GM18867 (cell line): ENCODE results near the gene P2RY6.

Source experiments
- ATAC-seq: cut with Tn5 transposase; IDR thresholded peaks from one replicate; pipeline ENCODE4 v1.9.1; 2021; ENCODE audit warnings: mild to moderate bottlenecking, moderate library complexity; ENCODE audit not compliant: unreplicated experiment

P2RY6 gene

DNA sequence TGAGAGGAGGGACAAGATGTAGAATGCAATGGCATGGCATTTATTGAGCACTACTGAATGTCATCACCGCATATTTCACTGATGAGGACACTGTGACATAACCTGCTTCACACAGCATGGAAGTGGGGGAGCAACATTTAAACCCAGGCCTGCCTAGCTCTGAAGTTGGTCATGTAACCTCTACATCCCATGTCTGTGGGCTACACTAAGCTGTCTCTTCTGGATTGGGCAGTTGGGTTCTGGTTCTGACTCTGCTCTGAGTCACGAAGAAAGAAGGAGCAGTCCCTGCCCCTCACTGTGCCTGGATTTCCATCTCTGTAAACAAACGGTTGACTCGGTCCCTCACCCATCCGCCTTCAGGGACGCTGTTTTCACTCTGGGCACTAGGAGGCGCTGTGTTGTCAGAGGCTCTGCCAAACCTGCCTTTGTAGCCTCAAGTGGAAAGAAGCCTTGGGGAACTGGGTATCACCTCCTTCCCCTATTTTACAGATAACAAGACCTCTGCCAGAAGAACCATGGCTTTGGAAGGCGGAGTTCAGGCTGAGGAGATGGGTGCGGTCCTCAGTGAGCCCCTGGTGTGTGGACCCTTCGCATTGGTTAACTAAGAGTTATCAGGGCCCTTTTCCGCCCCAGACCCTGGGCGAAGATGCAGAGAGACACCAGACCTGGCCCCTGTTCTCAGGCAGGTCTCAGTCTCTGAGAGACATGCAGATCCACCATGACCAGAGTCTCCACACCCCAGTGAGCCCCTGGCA, 23.3 kb downstream of the P2RY6 start:
- no peak for ATAC-seq

DNA sequence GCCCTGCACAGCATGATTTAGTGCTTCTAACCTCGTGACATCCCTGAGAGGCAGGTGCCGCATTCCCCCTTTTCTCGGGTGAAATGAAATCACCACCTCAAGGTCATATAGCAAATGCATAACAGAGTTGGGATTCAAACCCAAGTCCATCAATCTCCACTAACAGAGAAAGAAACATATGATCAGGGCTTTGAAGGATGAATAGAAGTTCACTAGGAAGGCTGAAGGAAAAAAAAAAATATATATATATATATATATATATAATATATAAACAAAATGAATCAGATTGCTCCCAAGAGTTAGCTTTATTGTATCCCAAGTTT, 23.8 kb downstream of the P2RY6 start:
- ATAC-seq, result no peak

DNA sequence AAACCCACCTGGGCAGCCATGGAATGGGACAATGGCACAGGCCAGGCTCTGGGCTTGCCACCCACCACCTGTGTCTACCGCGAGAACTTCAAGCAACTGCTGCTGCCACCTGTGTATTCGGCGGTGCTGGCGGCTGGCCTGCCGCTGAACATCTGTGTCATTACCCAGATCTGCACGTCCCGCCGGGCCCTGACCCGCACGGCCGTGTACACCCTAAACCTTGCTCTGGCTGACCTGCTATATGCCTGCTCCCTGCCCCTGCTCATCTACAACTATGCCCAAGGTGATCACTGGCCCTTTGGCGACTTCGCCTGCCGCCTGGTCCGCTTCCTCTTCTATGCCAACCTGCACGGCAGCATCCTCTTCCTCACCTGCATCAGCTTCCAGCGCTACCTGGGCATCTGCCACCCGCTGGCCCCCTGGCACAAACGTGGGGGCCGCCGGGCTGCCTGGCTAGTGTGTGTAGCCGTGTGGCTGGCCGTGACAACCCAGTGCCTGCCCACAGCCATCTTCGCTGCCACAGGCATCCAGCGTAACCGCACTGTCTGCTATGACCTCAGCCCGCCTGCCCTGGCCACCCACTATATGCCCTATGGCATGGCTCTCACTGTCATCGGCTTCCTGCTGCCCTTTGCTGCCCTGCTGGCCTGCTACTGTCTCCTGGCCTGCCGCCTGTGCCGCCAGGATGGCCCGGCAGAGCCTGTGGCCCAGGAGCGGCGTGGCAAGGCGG, 24.5 kb downstream of the P2RY6 start:
- ATAC-seq, result no peak

DNA sequence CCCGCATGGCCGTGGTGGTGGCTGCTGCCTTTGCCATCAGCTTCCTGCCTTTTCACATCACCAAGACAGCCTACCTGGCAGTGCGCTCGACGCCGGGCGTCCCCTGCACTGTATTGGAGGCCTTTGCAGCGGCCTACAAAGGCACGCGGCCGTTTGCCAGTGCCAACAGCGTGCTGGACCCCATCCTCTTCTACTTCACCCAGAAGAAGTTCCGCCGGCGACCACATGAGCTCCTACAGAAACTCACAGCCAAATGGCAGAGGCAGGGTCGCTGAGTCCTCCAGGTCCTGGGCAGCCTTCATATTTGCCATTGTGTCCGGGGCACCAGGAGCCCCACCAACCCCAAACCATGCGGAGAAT, 25.1 kb downstream of the P2RY6 start:
- no peak for ATAC-seq

DNA sequence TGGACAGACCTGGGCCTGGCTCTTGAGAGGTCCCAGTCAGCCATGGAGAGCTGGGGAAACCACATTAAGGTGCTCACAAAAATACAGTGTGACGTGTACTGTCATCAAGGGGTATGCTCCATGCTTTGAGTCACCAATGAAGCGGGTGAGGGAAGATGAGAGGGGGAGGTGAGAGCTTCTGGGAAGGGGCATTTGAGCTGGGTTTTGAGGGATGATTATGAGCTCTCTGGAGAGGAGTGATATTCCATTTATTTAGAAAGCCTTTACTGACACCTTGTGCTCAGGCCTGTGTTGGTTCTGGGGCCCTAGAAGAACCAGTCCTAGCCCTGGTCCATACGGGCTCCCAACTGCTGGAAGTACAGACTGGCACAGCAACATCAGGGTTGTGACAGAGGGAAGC, 25.6 kb downstream of the P2RY6 start:
- no peak for ATAC-seq

DNA sequence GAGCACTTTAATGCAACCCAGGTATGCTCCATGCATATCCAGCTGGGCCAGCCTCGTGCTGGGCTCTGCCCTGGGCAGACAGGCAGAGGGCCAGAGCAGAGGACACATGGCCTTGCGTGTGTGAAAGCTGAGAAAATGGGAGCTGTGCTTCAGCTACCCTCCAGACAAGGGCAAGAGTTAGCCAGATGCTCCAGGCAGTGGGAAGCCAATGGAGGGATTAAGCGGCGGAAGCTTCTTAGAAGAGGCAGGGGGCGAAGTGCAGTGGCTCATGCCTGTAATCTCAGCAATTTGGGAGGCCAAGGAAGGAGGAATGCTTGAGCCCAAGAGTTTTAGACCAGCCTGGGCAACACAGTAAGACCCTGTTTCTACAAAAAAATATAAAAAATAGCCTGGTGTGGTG, 26.1 kb downstream of the P2RY6 start:
- no peak for ATAC-seq

DNA sequence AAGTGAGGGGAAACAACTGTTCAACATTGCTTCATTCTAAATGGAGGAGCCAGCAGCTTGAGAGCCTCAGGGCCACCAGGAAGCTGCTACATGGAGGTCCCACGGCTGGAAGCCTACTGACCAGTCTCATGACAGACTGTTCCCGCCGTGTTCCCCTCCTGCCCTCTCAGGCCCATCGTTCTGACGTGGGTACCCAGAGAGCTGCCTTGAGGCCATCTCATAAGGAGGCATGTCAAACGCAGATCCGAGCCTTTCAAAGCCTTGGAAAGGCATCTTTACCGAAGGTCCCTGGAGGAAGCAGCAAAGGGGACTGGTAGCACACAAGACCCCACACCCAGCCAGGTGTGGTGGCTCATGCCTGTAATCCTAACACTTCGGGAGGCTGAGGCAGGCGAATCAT, 27.6 kb downstream of the P2RY6 start:
- ATAC-seq, result no peak

DNA sequence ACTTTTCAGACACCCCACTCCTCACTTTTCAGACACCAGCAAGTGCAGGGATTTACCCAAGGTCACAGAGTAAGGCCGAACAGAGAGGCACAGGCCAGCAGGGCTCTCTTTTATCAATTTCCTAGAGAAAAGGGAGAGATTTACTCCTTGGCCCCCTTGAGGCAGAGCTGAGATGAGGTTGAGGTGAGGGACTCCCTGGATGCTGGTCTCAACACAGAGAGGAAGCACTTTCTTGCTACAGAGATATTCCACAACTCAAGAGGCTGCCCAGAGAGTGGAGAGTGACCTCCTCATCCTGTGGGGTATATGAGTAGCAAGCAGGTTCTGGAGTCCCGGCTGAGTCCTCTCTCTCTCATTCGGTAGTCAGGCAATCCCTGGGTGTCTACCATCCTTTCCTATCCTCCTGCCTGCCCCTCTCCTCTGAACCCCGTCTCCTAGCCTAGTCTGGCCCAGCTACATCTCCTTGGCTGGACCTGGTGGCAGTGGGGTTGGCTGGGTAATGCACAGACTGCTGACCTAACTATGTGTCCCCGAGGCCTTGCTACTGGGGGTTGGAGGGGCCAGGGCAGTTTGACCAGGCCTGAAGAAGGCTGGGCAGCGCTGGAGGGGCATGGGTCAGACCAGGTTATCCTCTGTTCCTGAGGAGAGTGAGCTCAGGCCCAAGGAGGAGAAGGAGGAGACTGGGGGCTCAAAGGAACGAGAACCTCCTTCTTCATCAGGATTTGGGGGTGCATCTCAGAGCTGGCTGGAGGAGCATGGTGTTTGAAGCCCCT, 34.1 kb downstream of the P2RY6 start:
- no peak for ATAC-seq

DNA sequence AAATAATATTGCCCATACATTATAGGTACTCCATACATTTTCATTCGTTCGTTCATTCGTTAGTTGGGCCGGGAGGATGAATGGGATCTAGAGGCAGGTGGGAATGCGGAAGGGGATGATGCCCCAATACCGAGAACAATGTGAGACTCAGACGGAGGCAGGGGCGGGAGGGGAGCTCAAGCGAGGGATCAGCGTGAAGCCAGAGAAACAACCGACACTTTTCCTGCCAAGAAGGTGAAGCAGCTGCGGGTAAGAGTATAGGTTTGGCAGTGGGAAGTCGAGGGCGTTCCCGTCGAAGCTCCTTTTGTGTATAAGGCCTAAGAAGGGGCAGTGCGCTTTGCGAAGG, 34.8 kb downstream of the P2RY6 start:
- ATAC-seq, result no peak

DNA sequence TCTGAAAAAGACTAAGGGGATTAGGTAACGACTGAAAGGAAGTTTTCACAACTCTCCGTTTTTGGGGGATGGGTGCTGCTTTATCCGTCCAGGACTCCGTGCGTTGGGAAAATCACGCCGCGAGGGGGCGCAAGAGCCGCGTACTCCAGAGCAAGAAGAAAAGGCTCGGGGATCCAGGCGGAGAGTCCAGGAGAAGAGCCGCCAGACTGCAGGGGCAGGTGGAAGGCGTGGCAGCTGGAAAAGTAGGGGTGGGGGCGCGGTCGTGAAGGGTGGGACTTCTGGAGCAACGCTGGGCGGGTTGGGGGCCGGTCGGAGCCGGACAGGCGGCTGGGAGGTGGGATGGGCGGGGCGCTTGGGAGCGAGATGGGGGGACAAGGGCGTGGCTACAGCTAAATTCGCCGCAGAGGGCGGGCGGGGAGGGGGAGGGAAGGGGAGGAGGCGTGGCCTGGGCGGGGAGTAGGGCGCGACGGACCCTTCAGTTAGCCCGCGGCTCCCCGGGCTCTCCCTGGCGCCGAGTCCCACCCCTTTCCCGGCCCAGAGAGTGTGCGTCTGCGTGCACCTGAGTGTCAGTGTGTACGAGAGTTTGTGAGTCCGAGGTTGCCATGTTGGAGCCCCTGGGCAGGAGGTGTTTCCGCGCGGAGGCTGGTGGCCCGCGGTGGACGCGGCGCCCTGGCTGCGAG, 35.3 kb downstream of the P2RY6 start:
- peak; percentile 51 for ATAC-seq

DNA sequence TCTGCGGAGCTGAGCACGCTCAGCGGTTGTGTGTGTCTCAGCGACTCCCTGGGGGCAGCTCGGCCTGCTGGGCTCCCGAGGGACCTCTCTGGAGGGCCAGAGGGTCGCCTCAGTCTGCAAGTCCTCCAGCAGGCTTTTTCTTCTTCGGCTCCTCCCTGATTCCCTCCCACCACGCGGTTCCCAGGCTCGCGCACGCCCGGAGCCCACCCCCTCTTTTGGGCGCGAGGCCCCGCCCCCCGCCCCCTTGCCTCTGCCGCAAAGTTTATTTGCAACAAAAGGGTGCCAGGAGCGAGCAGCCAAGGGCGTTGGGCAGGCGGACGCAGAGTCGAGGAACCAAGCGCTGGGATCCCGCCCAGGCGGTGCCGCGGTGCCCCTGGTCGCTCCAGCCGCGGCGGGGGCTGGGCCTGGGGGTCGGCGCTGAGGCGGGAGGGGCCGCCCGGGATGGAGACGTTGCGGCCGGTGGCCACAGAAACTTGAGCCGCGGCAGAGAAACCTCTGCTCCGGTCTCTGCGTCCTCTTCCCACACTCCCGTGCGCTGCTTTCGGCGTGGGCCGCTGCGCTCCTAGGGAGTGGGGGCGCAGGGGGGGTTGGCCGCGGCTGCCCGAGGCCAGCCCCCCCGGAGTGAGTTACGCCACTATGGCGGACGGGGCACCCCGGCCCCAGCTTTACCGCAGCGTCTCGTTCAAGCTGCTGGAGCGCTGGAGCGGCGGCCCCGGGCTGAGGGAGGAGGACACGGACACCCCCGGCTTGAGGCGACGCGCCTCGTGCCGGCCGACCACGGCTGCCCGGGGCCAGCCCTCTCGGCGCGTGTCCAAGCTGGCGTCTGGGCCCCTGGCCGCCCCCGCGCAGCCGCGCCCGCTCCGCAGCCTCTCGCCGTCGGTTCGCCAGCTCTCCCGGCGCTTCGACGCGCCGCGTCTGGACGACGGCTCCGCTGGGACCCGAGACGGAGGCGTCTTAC, 36.1 kb downstream of the P2RY6 start, which contains the start of gene ARHGEF17:
Gene ARHGEF17, plus strand, starts transcription at position 274 of the 958 bp plus-strand sequence. Its CDS starts 363 bp downstream, at position 637.
- ATAC-seq, result peak; percentile 30

DNA sequence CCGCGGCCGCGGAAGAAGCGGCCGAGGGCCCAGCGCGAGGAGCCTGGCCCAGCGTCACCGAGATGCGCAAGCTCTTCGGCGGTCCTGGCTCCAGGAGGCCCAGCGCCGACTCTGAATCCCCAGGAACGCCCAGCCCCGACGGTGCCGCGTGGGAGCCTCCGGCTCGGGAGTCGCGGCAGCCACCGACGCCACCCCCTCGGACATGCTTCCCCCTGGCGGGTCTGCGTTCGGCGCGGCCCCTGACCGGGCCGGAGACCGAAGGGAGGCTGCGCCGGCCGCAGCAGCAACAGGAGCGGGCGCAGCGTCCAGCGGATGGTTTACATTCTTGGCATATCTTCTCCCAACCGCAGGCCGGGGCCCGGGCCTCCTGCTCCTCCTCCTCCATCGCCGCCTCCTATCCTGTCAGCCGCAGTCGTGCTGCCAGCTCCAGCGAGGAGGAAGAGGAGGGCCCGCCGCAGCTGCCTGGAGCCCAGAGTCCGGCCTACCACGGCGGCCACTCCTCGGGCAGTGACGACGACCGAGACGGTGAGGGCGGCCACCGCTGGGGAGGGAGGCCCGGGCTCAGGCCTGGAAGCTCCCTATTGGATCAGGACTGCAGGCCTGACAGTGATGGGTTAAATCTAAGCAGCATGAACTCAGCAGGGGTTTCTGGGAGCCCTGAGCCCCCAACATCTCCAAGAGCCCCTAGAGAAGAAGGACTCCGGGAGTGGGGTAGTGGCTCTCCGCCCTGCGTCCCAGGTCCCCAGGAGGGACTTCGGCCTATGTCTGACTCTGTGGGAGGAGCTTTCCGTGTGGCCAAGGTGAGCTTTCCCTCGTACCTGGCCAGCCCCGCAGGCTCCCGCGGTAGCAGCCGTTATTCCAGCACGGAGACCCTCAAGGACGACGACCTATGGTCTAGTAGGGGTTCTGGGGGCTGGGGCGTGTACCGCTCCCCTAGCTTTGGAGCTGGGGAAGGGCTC, 37.1 kb downstream of the P2RY6 start:
- no peak for ATAC-seq

DNA sequence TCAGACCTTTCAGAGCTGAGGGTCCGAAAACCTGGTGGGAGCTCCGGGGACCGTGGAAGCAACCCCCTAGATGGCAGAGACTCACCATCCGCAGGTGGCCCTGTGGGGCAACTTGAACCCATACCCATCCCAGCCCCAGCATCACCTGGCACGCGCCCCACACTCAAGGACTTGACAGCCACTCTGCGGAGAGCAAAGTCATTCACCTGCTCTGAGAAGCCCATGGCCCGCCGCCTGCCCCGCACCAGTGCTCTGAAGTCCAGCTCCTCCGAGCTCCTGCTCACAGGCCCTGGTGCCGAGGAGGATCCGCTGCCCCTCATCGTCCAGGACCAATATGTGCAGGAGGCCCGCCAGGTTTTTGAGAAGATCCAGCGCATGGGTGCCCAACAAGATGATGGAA, 37.9 kb downstream of the P2RY6 start:
- no peak for ATAC-seq

DNA sequence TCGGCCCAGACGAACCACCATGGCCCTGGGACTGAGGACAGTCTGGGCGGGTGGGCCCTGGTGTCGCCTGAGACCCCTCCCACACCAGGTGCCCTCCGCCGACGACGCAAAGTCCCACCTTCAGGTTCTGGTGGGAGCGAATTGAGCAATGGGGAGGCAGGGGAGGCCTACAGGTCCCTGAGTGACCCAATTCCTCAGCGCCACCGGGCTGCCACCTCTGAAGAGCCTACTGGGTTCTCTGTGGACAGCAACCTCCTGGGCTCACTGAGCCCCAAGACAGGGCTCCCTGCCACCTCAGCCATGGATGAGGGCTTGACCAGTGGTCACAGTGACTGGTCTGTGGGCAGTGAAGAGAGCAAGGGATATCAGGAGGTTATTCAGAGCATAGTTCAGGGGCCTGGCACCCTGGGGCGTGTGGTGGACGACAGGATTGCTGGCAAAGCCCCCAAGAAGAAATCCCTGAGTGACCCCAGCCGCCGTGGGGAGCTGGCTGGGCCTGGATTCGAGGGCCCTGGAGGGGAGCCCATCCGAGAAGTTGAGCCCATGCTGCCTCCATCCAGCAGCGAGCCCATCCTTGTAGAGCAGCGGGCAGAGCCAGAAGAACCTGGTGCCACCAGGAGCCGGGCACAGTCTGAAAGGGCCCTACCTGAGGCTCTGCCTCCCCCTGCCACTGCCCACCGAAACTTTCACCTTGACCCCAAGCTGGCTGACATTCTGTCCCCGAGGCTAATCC, 38.7 kb downstream of the P2RY6 start:
- ATAC-seq, result no peak

DNA sequence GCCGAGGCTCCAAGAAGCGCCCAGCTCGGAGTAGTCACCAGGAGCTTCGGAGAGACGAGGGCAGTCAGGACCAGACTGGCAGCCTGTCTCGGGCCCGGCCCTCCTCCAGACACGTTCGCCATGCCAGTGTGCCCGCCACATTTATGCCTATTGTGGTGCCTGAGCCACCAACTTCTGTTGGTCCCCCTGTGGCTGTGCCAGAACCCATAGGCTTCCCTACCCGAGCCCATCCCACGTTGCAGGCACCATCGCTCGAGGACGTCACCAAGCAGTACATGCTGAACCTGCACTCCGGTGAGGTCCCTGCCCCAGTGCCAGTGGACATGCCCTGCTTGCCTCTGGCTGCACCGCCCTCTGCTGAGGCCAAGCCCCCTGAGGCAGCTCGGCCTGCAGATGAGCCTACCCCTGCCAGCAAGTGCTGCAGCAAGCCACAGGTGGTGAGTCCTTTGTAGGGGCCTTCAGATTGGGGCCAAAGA, 39.3 kb downstream of the P2RY6 start:
- ATAC-seq, result no peak

DNA sequence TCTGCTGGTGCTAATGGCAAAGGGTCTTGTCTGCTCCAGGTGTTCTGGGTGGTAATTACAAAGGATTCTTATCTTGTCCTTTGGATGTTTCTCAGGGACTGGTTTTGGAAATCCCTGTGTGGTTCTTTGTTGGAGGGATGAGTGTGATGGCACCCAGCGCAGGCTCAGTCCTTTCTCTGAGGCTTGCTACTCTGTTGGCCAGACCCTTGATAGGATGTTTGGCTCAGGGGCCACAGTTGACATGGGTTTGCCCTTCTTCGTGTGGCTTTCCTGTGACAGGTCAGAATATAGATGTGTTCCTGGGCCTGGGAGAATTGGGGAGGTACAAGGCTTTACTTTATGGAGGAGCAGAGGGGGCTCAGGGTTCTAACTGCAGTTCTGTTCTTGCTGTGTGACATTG, 39.9 kb downstream of the P2RY6 start:
- no peak for ATAC-seq

DNA sequence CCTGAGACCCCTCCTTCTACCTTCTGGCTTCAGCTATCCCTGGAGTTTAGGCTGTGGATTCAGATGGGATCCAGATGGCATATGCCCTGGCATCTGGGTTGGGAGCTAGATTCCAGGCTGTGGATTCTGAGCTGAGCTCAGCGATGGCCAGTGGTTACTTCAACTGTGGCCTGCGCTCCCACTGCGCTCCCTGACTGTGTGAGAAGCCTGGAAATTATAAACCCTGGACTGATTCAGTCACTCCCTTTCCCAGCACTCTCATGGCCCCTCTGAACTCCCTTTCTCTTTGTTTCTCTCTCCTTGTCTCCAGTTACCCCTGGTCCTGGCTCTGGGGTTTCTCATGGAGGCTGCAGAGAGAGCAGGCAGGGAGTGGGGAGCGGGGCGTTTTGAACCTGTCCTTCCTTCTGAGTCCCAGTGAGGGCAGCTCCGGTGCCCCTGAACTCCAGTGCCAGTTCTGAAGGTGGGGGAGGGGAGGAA, 40.8 kb downstream of the P2RY6 start:
- no peak for ATAC-seq

DNA sequence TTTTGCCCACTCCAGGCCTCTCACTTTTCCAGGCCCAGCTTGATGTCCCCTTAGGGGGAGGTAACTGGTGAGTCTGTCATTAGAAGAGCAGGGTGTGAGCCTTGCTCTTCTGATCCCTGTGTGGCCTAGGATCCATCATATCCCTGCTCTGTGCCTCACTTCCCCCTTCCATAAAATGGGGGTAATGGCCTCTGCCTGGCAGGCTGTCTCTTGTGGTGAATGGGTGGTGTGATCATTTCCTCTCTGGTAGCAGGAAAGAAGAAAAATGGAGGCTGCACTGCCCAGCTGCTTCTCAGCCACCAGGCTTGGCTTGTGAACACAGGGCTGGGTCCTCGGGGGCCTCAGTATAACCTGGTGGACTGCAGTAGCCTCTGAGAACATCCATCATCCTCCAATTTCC, 41.5 kb downstream of the P2RY6 start:
- ATAC-seq, result no peak
